Measurements from ENCODE around the gene CTNNA3. TPM values are rescaled to one million over a fixed set of nuclear protein-coding genes. Genes with fewer than 3 reads are reported as not detected.
A peak's percentile ranks its signal among the peaks of the same experiment; 100 is the strongest.

The CTNNA3 gene
- total and polyA plus RNA-seq, 4 donors: 0.16 to 2.4 (median 1.4) TPM

DNA sequence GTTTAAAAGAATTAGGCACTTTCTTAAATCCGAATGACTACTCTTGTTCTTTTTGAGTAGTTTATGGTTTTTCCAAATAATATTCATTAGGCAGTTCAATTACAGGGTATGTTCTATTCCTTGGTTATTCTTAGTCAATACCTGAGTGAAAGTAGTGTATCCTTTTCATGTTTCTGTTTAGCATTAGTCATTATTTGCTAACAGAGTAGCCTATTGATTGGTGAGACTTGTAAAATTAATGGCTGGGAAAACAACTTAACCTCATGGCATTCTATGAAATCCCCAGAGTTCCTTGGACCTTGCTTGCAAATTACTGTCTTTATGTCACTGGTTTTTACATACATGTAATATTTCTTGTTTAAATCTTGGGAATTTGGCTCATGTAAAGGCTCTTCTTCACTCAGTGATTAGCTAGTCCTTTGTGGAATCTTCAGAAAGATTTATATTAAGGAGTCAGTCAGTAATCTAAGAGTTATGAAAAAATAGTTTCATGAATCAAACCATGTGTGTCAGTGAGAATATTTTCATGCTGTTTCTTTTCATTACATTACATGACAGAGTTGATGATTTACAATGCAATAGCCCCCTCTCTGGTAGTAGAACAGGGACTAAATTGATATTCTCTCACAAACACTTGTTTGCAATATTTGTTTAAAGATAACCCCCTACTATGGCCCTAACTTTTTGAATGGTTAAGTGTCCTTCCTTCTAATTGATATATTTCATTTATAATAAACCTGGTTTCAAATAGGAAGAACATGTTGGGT, 851.6 kb downstream of the CTNNA3 start:
- WGBS: 93% methylated on average over 1 of the region's 1 CpG
- H3K36me3 ChIP-seq (ENCODE audit: control insufficient read depth in 4 of 4, insufficient read depth in 3 of 4, low read depth in 1 of 4, low read length in 3 of 4): no peaks in the 10 kb centered on the region
- no peak for DNase-seq (ENCODE audit: low spot score)
- H3K4me1 ChIP-seq (ENCODE audit: control insufficient read depth in 4 of 4, insufficient read depth in 4 of 4, low read length in 3 of 4): no peaks in the 10 kb centered on the region
- H3K9me3 ChIP-seq (ENCODE audit: control insufficient read depth in 4 of 4, low read length in 3 of 4): no peaks in the 10 kb centered on the region
- no peak overlapping the region for H3K9ac ChIP-seq (ENCODE audit: low read depth in 1 of 2, low read length in 2 of 2)
- TF ChIP-seq GABPA (IDR thresholded peaks at IDR 0.05 in 1 of 2, conservative IDR thresholded peaks at IDR 0.05 in 1 of 2) (no peak), RAD21 (IDR thresholded peaks at IDR 0.05) (peak in 1 of 2 donors; percentile 19)
- H3K4me3 ChIP-seq (ENCODE audit: low read depth in 1 of 3, low read length in 3 of 3): no peak overlapping the region
- no peak overlapping the region for H3K27ac ChIP-seq (ENCODE audit: low read depth in 1 of 2, low read length in 2 of 2)
- no peaks in the 10 kb centered on the region for H3K27me3 ChIP-seq (ENCODE audit: control insufficient read depth in 4 of 4, insufficient read depth in 4 of 4, low read length in 3 of 4)

DNA sequence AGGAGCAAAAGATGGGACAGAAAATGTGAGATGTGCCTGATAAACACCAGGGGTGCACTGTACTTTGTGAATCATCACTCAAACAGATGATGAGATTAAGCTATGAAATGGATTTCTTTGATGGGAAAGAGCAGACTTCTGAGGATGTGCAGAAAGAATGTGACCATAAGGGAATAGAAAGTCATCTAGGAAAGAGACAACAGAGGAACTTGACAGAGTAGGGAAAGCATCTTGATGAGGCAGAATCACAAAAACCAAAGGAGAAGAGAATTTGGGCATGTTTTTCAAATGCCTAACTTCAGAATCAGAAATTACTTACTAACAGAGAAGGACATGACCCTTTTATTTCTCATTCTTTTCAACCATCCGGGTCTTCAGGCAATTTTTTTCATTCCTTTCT, 852.6 kb downstream of the CTNNA3 start:
- H3K9me3 ChIP-seq (ENCODE audit: control insufficient read depth in 4 of 4, low read length in 3 of 4): no peaks in the 10 kb centered on the region
- TF ChIP-seq SP1 (IDR thresholded peaks at IDR 0.05): no peak
- TF ChIP-seq, protein P1, sequence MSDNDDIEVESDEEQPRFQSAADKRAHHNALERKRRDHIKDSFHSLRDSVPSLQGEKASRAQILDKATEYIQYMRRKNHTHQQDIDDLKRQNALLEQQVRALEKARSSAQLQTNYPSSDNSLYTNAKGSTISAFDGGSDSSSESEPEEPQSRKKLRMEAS (IDR thresholded peaks at IDR 0.05): no peak
- TF ChIP-seq, protein P2, sequence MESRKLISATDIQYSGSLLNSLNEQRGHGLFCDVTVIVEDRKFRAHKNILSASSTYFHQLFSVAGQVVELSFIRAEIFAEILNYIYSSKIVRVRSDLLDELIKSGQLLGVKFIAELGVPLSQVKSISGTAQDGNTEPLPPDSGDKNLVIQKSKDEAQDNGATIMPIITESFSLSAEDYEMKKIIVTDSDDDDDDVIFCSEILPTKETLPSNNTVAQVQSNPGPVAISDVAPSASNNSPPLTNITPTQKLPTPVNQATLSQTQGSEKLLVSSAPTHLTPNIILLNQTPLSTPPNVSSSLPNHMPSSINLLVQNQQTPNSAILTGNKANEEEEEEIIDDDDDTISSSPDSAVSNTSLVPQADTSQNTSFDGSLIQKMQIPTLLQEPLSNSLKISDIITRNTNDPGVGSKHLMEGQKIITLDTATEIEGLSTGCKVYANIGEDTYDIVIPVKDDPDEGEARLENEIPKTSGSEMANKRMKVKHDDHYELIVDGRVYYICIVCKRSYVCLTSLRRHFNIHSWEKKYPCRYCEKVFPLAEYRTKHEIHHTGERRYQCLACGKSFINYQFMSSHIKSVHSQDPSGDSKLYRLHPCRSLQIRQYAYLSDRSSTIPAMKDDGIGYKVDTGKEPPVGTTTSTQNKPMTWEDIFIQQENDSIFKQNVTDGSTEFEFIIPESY (IDR thresholded peaks at IDR 0.05): no peak
- TF ChIP-seq GABPA (IDR thresholded peaks at IDR 0.05 in 1 of 2, conservative IDR thresholded peaks at IDR 0.05 in 1 of 2): no peak
- TF ChIP-seq EGR1 (IDR thresholded peaks at IDR 0.05; ENCODE audit: low read depth in 2 of 2): no peak
- TF ChIP-seq RAD21 (IDR thresholded peaks at IDR 0.05): no peak
- TF ChIP-seq JUND (IDR thresholded peaks at IDR 0.05): no peak
- no peak for TF ChIP-seq RXRA (IDR thresholded peaks at IDR 0.05)
- TF ChIP-seq, protein P3, sequence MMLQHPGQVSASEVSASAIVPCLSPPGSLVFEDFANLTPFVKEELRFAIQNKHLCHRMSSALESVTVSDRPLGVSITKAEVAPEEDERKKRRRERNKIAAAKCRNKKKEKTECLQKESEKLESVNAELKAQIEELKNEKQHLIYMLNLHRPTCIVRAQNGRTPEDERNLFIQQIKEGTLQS (IDR thresholded peaks at IDR 0.05): no peak
- TF ChIP-seq TAF1 (conservative IDR thresholded peaks at IDR 0.05): no peak
- H3K27ac ChIP-seq (ENCODE audit: low read depth in 1 of 2, low read length in 2 of 2): no peak overlapping the region
- no peak overlapping the region for H3K4me3 ChIP-seq (ENCODE audit: low read depth in 1 of 3, low read length in 3 of 3)
- DNase-seq (ENCODE audit: low spot score): no peak
- no peaks in the 10 kb centered on the region for H3K4me1 ChIP-seq (ENCODE audit: control insufficient read depth in 4 of 4, insufficient read depth in 4 of 4, low read length in 3 of 4)
- no peaks in the 10 kb centered on the region for H3K27me3 ChIP-seq (ENCODE audit: control insufficient read depth in 4 of 4, insufficient read depth in 4 of 4, low read length in 3 of 4)
- H3K9ac ChIP-seq (ENCODE audit: low read depth in 1 of 2, low read length in 2 of 2): no peak overlapping the region
- WGBS: 82% methylated on average over 1 of the region's 1 CpG
- no peaks in the 10 kb centered on the region for H3K36me3 ChIP-seq (ENCODE audit: control insufficient read depth in 4 of 4, insufficient read depth in 3 of 4, low read depth in 1 of 4, low read length in 3 of 4)

DNA sequence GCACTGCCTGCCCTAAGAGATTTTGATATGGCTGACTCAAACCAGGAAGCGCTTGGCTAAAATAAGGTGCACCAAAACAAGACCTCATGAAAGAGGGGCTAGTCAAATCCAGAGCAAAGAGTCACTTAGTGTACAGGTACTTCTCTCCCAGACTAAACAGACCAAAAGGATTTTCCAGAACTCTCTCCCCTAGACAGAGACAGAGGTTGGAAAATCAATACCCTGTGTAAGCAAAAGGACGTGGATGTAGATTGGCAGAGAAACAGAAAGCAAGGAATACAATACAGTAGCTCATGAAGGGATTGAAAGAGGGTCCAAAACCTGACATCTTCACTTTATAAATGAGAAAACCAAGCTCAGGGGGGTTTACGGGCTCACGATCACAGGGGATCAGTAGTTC, 853.1 kb downstream of the CTNNA3 start:
- TF ChIP-seq HNF4G (IDR thresholded peaks at IDR 0.05) (no peak), RAD21 (IDR thresholded peaks at IDR 0.05) (peak in 1 of 2 donors; percentile 32), NR2F2 (IDR thresholded peaks at IDR 0.05) (no peak), YY1 (IDR thresholded peaks at IDR 0.05) (no peak), GABPA (IDR thresholded peaks at IDR 0.05 in 1 of 2, conservative IDR thresholded peaks at IDR 0.05 in 1 of 2) (no peak)
- TF ChIP-seq, protein P4, sequence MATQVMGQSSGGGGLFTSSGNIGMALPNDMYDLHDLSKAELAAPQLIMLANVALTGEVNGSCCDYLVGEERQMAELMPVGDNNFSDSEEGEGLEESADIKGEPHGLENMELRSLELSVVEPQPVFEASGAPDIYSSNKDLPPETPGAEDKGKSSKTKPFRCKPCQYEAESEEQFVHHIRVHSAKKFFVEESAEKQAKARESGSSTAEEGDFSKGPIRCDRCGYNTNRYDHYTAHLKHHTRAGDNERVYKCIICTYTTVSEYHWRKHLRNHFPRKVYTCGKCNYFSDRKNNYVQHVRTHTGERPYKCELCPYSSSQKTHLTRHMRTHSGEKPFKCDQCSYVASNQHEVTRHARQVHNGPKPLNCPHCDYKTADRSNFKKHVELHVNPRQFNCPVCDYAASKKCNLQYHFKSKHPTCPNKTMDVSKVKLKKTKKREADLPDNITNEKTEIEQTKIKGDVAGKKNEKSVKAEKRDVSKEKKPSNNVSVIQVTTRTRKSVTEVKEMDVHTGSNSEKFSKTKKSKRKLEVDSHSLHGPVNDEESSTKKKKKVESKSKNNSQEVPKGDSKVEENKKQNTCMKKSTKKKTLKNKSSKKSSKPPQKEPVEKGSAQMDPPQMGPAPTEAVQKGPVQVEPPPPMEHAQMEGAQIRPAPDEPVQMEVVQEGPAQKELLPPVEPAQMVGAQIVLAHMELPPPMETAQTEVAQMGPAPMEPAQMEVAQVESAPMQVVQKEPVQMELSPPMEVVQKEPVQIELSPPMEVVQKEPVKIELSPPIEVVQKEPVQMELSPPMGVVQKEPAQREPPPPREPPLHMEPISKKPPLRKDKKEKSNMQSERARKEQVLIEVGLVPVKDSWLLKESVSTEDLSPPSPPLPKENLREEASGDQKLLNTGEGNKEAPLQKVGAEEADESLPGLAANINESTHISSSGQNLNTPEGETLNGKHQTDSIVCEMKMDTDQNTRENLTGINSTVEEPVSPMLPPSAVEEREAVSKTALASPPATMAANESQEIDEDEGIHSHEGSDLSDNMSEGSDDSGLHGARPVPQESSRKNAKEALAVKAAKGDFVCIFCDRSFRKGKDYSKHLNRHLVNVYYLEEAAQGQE (IDR thresholded peaks at IDR 0.05): no peak
- no peaks in the 10 kb centered on the region for H3K36me3 ChIP-seq (ENCODE audit: control insufficient read depth in 4 of 4, insufficient read depth in 3 of 4, low read depth in 1 of 4, low read length in 3 of 4)
- no peaks in the 10 kb centered on the region for H3K4me1 ChIP-seq (ENCODE audit: control insufficient read depth in 4 of 4, insufficient read depth in 4 of 4, low read length in 3 of 4)
- no peaks in the 10 kb centered on the region for H3K27me3 ChIP-seq (ENCODE audit: control insufficient read depth in 4 of 4, insufficient read depth in 4 of 4, low read length in 3 of 4)
- no peak for DNase-seq (ENCODE audit: low spot score)
- H3K4me3 ChIP-seq (ENCODE audit: low read depth in 1 of 3, low read length in 3 of 3): no peak overlapping the region
- H3K9me3 ChIP-seq (ENCODE audit: control insufficient read depth in 4 of 4, low read length in 3 of 4): no peaks in the 10 kb centered on the region
- no peak overlapping the region for H3K27ac ChIP-seq (ENCODE audit: low read depth in 1 of 2, low read length in 2 of 2)
- WGBS: 79% methylated on average over 4 of the region's 4 CpGs
- no peak overlapping the region for H3K9ac ChIP-seq (ENCODE audit: low read depth in 1 of 2, low read length in 2 of 2)
